ENCODE results near the gene RPS6KA6.

GRCh38 chrX:84175274-84175673 is 12.7 kb downstream of the RPS6KA6 start:
- TF ChIP-seq CTCF (conservative IDR thresholded peaks at IDR 0.05 in 1 of 2, IDR thresholded peaks at IDR 0.05 in 1 of 2; ENCODE audit: extremely low read depth in 1 of 2, insufficient read depth in 1 of 2, low read depth in 1 of 2, low read length in 2 of 2) (no peak), EZH2 (IDR thresholded peaks at IDR 0.05; ENCODE audit: borderline replicate concordance, low read length) (no peak)

All from mammary epithelial cell (primary cell).